Heart left ventricle (tissue), 13 donors: ENCODE data around the gene RPS6KA4.

Source experiments
- CTCF ChIP-seq, 12 donors: fragments of 200-600 bp; sonication (generic) in 4 of 12; IDR thresholded peaks; one replicate each; pipeline versions ENCODE4 v1.5.0 to v1.8.0; 2018 to 2022; ENCODE audit warnings: antibody characterized with exemption in 12 of 12, mild to moderate bottlenecking in 5 of 12
- POLR2A ChIP-seq, 2 donors: fragments of 450-650 bp; IDR thresholded peaks; one replicate each; pipeline ENCODE4 v1.6.1; 2017; ENCODE audit warnings: antibody characterized with exemption in 2 of 2, mild to moderate bottlenecking in 2 of 2, moderate library complexity in 2 of 2
- donor health status: ischemic (EF 13 %, LVEDD 7.1; RV severe dilation, severe dysfunction).
- donor health status: DM: no; HTN: yes; CAD: no.
- donor health status: DM: no; HTN: no; CAD: no.
- donor health status: ischemic (EF 25% LVEDD 6.9; RV normal size, moderate dysfunction).
- donor health status: ischemic (EF 25% LVEDD 5.7; RV mildly dilated, moderate dysfunction).
- donor health status: ischemic (EF 35%, LVEDD 5.7; RV mildly dilated, moderate dysfunction).
- donor health status: nonischemic (EF 11% LVEDD 7.7; RV severe dilation, severe dysfunction).
- donor health status: DM: yes; HTN: yes; CAD: no.
- donor health status: PGD.
- donor health status: ischemic (EF 29% LVEDD 5.4; RV normal size, mild dysfunction).
- donor health status: nonischemic (EF 23%, LVEDD 6.1; RV moderate dilation, normal function).

GRCh38 chr11:64383580-64383979 is 24.6 kb downstream of the RPS6KA4 start:
- no peak for TF ChIP-seq CTCF (IDR thresholded peaks at IDR 0.05)
- no peak for TF ChIP-seq POLR2A (IDR thresholded peaks at IDR 0.05)
